ENCODE measurements around the gene GPR31.

Gene GPR31

DNA sequence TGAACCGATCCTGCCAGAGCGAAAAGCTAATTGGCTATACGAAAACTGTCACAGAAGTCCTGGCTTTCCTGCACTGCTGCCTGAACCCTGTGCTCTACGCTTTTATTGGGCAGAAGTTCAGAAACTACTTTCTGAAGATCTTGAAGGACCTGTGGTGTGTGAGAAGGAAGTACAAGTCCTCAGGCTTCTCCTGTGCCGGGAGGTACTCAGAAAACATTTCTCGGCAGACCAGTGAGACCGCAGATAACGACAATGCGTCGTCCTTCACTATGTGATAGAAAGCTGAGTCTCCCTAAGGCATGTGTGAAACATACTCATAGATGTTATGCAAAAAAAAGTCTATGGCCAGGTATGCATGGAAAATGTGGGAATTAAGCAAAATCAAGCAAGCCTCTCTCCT lies 20.7 kb downstream of the GPR31 start:
- no peak for DNase-seq

DNA sequence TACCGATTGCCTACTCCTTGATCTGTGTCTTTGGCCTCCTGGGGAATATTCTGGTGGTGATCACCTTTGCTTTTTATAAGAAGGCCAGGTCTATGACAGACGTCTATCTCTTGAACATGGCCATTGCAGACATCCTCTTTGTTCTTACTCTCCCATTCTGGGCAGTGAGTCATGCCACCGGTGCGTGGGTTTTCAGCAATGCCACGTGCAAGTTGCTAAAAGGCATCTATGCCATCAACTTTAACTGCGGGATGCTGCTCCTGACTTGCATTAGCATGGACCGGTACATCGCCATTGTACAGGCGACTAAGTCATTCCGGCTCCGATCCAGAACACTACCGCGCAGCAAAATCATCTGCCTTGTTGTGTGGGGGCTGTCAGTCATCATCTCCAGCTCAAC lies 21.4 kb downstream of the GPR31 start:
- DNase-seq = peak; percentile 21

DNA sequence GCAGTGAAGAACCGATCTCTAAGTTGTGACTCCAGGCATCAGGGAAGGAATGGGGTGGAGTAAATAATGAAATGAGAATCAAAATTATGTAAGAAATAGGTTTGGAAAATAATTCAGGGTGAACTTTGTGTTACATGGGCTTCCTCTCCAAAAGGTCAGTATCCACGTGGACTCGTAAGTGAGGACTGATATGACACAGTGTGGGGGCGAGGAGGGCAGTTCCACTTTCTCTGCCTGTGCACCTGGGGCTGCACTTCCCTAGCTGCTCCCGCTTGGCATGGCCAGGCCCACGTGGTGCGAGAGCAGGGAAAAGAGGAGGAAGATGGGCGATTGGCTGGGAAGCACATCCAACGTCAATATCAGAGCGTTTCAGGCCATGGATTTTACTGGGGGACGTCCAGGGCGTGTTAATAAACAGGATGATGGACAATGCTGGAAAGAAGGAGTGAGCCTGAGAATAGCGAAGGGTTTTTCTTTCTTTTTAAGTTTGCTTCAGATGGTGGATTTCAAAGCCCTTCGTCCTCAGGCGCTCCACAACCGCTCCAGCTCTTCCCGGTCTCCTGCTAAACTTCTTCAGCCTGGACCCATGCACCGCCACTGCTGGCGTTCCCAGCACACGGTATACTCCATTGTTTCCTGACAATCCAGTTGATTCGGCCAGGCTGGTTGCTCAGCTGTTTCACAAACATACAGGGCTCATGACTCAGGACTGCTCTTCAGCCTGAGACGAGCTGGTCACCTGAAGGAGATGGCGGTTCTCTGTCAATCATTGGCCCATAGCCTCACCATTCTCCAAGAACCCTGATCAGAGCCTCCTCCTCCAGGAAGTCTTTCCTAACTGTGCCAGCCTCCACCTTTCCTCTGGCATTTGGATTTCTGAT lies 23.1 kb downstream of the GPR31 start:
- DNase-seq = no peak

DNA sequence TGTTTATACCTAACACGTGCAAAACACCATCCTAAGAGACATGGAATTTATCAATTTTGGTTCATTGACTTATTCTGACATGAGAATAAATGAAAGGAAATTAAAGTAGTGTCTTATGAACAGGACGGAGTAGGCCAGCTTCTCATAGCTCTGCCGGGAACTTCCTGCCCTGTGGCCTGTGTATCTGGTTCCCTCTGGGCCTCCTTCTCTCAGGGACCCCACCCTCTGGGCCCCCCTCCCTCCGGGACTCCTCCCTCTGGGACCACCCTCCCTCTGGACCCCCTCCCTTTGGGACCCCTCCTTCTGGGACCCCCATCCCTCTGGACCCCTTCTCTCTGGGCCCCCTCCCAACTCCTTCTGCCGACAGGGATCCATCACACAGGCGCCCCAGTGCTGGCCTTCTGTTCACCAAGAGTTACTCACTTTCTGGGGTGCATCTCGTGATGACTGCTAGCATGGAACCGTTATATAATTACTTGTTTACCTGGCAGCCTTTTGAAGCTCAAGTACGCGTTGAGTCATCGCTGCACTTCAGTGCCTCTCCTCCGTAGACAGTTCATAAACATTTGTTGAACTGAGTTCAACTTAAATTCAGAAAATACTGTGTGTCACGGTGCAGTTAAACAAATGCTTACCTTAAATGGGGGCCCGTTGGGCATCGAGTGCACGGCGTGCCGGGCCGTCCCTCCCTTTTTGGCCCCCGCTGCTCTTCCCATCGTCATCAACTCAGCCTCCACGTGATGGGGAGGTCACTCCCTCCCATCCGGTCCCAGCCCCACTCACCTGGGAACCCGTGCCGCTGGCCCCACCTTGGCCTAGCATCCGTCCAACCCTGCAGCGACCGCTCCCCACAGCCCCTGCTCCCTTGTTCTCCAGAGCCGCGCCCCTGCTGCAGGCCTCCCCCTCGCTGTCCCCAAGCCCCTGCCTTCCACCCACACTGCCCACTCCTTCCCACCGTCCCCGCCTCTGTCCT lies 26.8 kb downstream of the GPR31 start:
- peak; percentile 37 for DNase-seq

DNA sequence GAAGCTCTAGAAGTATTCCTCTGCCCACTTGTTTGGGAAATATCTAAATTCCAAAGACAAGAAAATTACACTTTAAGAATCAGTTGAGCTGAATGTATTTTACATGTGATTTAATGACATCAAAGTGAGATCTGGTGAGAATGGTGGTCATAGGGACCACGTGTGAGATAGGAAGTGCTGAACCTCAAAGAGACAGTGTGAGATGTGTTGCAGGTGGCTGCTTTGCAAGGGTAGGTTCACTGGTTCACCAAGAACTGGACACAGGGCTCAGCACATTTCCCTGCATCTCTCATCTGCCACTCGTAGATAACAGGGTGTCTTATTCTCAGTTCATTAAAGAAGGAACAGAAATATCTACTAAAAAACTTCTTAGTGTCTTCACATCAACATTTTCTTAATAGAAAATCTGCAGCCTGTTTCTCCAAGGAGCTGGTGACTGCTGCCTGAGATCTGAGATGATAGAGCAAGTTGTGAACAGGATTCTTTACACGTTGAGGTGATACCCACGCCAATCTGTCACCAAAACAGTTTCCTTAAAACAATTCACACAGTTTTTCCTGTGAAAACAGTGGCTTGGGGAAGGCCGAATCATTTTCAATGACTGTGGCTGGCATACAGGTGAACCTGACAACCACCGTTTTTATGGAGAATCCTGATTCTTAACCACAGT lies 27.6 kb downstream of the GPR31 start:
- DNase-seq = no peak

DNA sequence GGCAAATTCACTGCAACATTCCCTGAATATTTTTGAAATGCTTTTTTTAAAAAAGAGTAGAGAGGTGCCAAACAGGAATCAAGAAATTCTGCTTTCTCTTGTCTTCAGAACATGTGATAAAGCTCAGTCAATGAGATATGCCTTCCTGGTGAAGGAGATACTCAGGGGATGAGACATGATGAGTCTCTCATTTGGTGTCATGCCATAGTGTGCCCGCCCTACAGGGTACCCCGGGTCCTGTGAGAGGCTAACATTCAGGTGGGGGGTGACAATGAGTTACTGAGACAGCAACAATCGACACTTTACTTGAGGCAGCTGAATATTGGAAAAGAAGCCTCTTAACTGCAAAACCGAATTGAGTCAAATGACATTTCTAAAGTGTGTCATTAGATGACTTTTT lies 28.2 kb downstream of the GPR31 start:
- DNase-seq = no peak

DNA sequence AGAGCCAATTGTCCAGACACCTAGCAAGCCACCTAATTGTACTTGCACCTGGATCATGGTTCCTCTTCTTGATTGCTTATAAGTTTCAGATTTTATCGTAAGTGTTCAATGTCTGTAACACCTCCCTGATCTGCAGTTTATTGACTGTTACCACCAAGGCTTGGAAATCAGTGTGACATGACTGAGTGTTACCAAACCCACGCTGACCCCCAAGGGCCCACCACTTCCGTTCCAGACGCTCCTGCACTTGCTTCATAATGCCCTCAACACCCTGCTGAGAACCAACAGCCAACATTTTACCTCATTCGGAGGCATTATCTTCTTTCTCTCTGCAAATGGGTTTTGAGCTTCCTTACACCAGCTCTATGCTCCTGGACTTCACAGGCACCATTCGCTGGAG lies 28.6 kb downstream of the GPR31 start:
- no peak for DNase-seq

DNA sequence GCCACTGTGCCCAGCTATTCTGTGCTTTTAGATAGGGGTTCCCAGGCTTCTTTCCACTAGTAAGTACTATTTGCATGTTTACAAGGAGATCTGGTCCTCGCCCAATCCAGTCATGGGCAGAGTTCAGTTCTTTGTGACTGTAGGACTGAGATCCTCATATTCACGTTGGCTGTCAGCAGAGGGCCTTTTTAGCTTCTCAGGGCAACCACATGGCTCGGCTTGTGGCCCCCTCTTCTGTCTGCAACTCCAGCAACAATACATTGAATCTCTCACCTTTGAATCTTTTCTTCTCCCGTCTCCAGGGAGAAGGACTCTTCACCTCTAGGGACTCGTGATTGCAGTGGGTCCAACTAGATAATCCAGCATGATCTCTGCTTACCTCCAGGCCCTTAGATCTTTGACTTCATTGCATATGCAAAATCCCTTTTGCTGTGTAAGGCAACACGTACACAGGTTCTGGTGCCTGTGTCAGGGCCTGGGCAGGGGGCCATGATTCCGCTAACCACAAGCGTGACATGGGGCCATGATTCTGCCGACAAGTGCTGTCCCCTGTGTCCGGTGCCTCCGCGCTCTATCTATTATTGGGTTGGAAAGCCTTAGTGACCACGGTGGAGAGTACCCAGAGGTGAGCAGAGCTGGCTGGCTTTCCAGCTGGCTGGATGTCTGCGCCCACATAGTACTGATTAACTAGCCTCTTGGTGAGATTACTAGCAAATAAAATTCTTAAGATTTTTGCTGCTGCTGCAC lies 29.8 kb downstream of the GPR31 start:
- no peak for DNase-seq

DNA sequence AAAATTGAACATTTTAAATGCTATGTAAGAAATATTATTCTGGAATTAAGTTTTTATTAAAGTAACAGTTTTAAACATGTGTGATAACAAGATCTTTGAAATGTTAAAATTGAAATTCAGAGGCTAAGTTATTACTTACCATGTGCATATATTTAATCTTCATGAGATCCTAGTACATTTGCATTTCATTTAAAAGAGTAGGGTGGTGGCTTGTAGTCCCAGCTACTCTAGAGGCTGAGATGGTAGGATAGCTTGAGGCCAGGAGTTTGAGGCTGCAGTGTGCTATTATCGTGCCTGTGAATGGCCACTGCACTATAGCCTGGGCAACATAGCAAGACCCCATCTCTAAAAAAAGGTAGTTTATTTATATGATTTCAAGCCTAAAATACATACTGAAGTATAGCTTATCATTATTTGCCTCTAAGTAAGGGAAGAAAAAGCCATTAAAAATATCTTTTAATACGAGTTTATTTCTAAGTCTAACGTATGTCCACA lies 31.9 kb downstream of the GPR31 start:
- DNase-seq = no peak

DNA sequence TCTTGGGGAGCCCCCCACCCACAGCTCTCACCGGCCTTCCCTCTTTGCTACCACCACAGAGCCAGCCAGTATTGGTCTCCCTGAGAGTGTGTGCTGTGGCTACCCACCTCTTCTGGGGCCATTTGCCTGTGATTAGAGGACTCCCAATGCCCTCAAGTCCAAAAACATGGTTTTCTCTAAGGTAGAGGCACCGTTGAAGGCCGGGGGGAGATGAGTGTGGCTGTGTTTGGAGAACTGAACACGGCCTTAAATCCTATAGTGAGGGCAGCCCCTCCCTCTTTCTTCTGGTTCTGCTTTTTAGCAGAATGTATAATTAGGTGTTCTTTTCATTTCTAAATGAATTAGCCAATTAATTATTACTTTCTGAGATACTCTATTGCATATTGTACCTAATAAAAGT lies 32.4 kb downstream of the GPR31 start:
- DNase-seq = no peak

DNA sequence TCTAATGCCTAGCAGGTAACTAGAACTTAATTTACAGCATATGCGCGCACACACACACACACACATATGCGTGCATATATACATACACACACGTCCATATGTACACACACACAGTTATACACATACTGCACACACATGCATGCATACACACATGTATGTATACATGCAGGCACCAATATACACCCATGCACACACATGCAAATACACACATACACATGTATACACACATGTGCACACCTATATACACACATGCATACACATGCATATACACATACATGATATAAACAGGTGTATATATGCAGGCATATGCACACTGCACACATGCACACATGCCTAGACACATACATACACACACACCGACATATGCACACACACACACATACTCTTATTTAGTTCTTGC lies 33.0 kb downstream of the GPR31 start:
- DNase-seq = no peak

DNA sequence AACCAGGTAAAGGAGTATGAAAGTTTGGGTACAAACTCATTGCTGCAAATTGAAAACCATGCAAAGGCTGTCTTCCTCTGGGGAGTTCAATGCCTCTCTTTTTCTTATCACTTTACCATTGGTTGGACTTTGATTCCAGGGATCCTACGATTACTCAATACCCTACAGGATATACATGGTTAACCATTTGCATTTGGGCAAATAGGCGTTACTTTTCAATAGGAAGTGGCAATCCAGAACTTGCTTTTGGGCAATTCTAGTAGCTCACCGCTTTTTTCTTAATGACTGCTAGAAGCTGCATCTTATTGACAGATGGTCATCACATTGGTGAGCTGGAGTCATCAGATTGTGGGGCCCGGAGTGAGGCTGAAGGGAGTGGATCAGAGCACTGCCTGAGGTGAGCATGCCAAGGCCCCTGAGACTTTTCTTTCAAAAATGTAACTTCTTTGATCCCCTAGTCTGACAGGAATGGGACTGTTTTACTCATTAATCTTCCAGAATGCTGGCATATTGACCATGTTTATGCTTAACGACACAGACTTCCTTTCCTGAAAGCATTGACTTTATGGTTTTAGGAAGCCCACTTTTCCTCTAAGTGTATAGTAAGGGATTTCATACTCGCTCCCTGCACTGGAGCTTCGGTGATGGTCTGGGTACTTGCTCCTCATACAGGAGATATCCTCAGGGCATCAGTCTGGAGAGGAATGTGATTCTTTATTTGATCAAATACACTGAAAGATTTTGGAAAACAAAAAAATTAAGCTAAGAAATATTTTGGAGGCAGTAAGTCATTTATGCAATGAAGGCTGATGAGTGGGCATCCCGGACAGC lies 34.7 kb downstream of the GPR31 start, which contains the start of gene CCR6:
TSS of gene CCR6 (plus strand) at position 270 of the 831 bp plus-strand sequence. CDS start 13,039 bp downstream, outside the sequence.
- no peak for DNase-seq

DNA sequence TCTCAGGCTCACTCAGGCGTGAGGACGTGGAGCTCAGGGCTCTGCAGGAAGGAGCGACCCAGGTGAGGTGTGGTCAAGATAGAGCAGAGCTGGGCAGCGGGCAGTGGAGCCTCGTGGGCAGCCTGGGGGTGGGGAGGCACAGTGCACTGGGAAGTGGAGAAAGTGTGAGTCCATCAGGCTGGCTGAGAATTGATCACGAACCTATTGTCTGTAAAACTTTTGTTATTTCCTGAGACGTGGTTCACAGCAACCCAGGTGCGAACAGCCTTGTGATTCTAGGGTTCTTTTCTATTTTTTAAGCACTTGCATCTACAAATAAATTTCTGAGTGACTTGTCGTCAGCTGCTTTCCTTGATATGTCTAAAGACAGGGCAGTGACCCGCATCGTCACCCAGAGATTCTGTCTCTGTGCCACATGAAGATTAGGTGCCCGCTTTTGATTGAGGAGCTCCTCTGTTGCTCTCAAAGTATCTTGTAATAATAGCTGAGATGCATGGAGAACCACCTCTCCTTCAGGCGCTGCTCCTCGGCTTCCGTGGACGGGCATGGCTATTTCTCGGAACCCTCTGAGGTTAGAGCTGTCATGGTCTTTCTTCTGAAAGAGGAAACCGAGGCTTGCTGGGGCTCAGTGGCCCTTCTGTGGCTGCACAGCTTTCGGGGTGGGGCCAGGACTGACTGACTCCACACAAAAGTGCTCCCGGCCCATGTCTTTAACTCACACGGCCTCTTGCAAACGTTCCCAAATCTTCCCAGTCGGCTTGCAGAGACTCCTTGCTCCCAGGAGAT lies 35.5 kb downstream of the GPR31 start:
- DNase-seq = no peak

DNA sequence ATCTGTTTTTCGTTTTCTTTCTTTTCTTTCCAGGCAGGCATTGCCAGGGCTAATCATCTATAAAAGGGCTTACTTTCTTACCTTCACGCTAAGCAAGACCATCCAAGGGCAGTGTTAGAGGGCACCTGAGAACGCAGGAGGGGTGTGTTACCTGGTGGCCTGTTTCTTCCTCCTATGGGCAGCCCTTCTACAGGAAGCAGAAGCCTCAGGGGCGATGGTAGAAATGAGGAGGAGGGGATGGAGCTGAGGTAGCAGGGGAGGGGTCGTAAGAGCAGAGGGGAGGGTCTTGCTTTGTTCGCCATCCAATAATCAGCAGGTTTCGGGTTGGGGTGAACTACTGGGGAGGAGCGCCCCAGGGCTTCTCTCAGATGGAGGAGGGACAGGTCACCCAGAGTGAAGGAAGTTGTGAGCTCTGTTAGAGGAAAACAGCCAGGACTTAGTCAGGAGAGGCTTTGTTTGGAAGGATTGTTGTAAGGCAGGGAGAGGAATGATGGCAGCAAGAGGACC lies 36.4 kb downstream of the GPR31 start:
- no peak for DNase-seq

DNA sequence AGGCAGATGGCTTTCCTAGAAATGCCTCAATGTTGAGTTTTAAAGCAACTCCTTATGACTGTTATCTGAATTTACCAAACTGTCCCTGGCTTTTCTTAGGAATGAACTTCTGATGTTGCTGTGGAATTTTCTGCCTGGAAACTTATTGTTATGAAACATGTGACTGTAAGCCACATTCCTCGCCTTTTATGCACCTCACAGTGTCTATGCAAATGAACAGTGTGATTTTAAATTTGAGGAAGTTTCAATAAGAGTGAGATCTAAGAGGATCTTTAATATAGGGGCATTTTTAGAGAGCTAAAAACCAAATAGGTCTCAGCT lies 37.2 kb downstream of the GPR31 start:
- DNase-seq = no peak

DNA sequence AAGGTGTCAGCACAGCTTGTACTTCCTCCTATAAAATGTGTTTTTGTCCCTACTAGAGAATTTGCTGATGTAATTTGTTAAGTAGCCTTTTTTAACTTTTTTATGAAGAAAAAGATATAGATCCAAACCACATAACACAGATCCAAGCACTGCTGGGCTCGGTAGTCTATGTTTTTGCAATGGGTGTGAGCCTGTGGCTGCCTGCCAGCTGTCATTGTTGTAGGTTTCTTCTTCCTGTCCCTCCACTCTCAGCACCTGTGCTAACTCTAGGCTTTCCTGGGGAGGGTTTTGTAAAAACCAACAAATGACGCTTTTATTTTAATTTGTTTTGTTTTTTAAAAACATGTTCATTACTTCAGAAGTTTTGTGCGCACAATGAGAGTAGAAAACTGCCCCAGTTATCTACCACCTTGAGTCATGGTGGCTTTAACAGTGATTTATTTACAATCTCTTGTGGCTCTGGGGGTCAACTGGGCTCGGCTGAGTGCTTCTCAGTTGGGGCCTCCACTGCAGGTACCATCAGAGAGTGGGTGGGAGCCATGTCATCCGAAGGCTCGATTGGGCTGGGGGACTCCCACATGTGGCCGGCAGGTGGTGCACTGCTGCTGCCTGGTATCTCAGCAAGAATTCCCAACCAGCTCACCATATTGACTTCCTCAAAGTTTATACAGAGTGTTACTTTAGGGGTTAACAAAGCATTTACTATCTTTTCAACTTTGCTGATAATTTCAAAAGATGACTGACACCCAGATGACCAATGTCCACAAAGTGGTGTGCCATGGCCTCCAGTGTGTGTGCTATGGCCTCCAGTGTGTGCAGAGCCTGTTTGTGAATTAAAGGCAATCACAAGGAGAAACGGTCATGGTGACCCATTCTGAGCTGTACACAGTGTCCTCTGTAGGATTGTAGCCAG lies 37.9 kb downstream of the GPR31 start:
- DNase-seq = peak; percentile 76

DNA sequence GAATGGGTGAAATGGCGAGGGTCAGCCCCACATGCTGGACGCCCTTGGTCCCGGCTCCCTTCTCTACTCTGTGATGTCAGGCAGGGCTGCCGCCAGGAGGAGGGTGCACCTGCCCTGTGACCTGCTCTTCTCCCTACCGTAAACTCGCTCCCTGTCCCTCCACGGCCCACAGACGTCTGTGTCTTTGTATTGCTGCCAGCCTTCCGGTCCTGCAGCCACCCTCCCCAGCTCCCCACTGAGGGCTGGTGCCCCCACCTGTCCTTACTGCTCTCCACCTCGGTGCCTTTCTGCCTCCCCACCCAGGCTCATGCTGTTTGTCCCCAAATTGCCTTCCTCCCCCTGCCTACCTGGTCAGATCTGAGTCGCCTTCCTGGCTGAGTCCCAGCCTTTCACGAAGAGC lies 38.9 kb downstream of the GPR31 start:
- DNase-seq = no peak

DNA sequence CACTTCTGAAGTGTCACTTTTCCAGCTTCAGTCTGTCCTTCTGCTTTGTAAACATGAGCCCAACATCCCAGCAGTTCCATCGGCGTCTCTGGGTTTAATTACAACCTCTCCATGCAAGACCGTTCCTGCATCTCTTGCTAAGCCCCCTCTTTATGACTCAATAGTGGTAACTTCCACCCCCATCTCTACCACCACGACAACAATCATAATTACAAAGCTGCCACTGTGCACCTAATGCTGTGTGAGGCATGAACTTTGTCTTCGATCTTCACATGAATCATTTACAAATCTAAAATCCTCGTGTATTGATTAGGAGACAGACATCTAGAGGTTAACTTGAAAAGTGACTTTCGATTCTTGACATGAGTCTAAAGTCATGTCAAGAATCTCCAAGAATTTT lies 39.8 kb downstream of the GPR31 start:
- no peak for DNase-seq

DNA sequence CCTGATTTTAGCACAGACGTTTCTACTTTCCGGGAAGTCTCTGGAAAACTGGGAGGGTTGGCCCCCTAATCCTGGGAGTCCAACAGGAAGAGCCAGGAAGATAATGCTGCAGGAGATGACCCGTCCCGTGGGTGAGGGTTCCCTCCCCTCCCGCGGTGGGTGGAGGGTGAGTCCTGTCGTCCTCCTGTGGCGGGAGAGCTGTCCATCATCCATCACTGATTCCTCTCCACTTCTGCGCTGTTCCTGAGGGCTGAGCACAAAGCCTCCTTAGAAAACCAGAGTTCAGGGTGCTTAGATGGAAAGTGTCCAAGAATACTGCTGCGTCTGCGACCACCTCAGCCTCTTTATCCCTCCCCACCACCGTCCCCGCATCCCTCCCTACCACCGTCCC lies 40.9 kb downstream of the GPR31 start:
- DNase-seq = no peak

Data from CD4-positive, alpha-beta T cell treated with Interleukin-6 for 4 hours (primary cell).